ENCODE results near the gene CRLF3.

DNA sequence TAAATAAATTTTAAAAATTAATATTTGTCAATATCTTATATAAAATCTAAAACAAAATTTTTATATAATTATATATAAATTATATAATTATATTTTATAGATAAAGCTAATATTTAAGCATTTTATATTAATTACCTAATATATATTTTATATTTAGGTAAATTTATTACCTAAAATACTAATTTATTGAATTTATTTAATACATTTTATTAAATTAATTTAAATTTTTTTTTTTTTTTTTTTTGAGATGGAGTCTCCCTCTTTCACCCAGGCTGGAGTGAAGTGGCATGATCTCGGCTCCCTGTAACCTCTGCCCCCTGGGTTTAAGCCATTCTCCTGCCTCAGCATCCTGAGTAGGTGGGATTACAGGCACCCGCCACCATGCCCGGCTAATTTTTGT is 29.7 kb upstream of the CRLF3 start:
- TF ChIP-seq GATA1 (IDR thresholded peaks at IDR 0.05; ENCODE audit: low read depth, low read length) (no peak), POLR2A (IDR thresholded peaks at IDR 0.05; ENCODE audit: low read length) (no peak)

All from erythroblast (primary cell).